Heart left ventricle (tissue), 13 donors: ENCODE measurements around the gene SEMA4D.

Experiments used
- POLR2A ChIP-seq, 2 donors: fragments of 450-650 bp; IDR thresholded peaks; one replicate each; pipeline ENCODE4 v1.6.1; 2017; ENCODE audit warnings: antibody characterized with exemption in 2 of 2, mild to moderate bottlenecking in 2 of 2, moderate library complexity in 2 of 2
- TF ChIP-seq, protein P1 (sequence below), 12 donors: fragments of 200-600 bp; sonication (generic) in 4 of 12; IDR thresholded peaks; one replicate each; pipeline versions ENCODE4 v1.5.0 to v1.8.0; 2018 to 2022; ENCODE audit warnings: antibody characterized with exemption in 12 of 12, mild to moderate bottlenecking in 5 of 12
- donor health status: ischemic (EF 13 %, LVEDD 7.1; RV severe dilation, severe dysfunction).
- donor health status: DM: no; HTN: yes; CAD: no.
- donor health status: DM: no; HTN: no; CAD: no.
- donor health status: ischemic (EF 25% LVEDD 6.9; RV normal size, moderate dysfunction).
- donor health status: ischemic (EF 25% LVEDD 5.7; RV mildly dilated, moderate dysfunction).
- donor health status: ischemic (EF 35%, LVEDD 5.7; RV mildly dilated, moderate dysfunction).
- donor health status: nonischemic (EF 11% LVEDD 7.7; RV severe dilation, severe dysfunction).
- donor health status: DM: yes; HTN: yes; CAD: no.
- donor health status: PGD.
- donor health status: ischemic (EF 29% LVEDD 5.4; RV normal size, mild dysfunction).
- donor health status: nonischemic (EF 23%, LVEDD 6.1; RV moderate dilation, normal function).

DNA sequence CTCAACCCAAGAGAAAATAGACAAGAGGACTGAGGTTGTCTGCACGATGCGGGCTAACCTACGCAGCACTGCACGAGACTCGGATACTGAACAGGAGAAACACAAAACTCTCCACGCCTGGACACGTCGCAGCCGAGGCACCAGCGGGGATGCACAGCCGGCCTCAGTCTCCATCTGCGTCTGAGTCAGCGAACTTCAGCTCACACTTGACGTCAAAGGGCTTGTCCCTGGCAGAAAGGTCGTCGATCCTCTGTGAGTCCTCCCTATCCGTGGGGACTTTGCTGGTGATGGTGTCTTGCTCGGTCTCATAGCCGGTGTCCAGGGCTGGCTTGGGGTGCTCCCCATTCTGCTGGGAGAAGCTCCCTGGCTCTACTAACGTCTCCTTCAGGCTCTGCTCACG lies 119.4 kb downstream of the SEMA4D start:
- TF ChIP-seq, protein P1, sequence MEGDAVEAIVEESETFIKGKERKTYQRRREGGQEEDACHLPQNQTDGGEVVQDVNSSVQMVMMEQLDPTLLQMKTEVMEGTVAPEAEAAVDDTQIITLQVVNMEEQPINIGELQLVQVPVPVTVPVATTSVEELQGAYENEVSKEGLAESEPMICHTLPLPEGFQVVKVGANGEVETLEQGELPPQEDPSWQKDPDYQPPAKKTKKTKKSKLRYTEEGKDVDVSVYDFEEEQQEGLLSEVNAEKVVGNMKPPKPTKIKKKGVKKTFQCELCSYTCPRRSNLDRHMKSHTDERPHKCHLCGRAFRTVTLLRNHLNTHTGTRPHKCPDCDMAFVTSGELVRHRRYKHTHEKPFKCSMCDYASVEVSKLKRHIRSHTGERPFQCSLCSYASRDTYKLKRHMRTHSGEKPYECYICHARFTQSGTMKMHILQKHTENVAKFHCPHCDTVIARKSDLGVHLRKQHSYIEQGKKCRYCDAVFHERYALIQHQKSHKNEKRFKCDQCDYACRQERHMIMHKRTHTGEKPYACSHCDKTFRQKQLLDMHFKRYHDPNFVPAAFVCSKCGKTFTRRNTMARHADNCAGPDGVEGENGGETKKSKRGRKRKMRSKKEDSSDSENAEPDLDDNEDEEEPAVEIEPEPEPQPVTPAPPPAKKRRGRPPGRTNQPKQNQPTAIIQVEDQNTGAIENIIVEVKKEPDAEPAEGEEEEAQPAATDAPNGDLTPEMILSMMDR (IDR thresholded peaks at IDR 0.05), result no peak
- no peak for TF ChIP-seq POLR2A (IDR thresholded peaks at IDR 0.05)
